GM21390 (cell line): Measurements from ENCODE around the gene PPIL4.

Experiments
- ATAC-seq: cut with Tn5 transposase; IDR thresholded peaks from one replicate; pipeline ENCODE4 v1.9.1; 2021; ENCODE audit not compliant: unreplicated experiment

Gene PPIL4

DNA sequence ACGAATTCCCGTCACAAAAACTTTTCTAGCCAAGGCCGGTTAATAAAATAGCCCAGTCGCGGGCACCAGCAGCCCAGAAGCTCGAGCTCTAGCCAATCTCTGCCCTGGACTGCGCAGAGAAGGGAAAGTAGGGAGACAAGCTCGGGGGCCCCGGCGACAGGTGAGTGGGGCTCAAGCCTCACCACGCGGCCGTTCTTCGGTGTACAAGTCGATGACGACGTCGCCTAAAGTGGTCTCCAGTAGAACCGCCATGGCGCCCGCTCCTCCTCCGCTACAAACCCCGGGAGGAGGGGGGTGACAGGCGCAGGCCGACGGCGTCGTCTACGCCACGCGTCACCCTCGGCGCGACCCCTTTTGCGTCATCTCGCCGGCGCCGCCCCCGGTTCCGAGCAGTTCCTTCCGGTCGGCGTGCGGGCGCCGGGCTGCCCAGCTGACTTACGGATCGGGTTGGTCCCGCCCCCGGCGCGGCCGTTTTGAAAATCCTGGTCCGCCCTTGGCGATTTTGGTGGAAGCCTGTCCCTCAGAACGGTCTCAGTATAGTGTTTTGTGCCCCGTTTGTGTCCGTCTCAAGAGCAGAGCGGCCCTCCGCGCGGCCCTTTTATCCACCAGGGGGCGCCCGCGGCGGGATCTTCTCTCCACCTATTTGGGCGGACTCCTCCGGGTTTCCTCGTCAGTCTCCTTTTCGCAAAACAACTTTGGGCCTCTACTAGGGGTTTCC lies at the start of gene PPIL4:
Gene PPIL4 (minus strand): TSS at position 290 of the 718 bp plus-strand sequence. CDS start 38 bp downstream, at position 252.
- peak; percentile 87 for ATAC-seq

DNA sequence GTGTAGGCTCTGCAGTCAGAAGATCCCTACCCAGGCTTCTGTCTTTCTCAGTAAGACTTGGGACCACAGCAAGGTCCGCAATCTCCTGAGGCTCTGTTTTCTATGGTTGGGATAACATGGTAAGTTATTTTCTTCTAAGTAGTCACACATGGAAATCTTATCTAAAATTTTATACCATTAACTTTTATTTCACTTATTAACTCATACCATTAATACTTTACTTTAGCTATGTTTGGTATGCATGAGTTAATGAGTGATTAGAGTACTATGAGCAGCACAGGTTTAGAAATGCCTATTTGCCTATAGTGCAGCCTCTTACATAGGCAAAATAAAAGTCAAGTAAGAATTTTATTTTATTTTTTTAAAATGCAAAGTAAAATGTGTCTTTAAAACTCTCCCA lies 47.6 kb upstream of the PPIL4 start:
- no peak for ATAC-seq

- no peak for ATAC-seq
Observed at GRCh38 chr6:149592983-149593382, 47.1 kb upstream of the PPIL4 start.

DNA sequence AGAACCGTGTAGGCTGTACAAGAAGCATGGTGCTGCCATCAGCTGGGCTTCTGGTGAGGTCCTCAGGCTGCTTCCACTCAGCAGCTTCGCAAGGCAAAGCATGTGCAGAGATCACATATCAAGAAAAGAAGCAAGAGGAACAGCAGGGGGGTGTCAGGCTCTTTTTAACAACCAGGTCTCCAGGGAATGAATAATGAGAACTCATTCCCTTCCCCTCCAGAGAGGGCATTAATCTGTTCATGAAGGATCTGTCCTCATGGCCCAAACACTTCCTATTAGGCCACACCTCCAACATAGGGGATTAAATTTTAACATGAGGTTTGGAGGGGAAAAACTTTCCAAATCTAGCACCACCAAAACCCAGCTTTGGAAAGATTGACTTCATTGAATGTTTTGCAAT lies 40.3 kb upstream of the PPIL4 start:
- no peak for ATAC-seq

- ATAC-seq, result no peak
Observed at GRCh38 chr6:149581349-149581748, 35.5 kb upstream of the PPIL4 start.

DNA sequence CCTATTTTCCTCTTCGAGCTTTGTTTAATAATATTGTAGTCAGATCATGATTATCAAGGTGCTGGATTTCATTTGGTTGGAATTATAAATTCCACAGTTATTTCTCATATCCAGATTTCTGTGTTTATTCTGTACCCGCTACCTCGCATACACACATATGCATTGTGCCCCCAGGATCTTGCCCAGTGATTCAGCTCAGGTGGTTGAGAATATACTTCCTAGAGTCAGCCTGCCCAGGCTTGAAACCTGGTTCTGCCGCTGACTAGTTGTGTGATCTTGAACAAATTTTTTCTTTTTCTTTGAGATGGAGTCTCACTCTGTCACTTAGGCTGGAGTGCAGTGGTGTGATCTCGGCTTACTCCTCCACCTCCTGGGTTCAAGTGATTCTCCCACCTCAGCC lies 35.0 kb upstream of the PPIL4 start:
- ATAC-seq, result no peak

GRCh38 chr6:149567945-149568585 lies 22.2 kb upstream of the PPIL4 start:
- no peak for ATAC-seq

- ATAC-seq, result no peak
Observed at GRCh38 chr6:149567194-149567586, 21.3 kb upstream of the PPIL4 start.

DNA sequence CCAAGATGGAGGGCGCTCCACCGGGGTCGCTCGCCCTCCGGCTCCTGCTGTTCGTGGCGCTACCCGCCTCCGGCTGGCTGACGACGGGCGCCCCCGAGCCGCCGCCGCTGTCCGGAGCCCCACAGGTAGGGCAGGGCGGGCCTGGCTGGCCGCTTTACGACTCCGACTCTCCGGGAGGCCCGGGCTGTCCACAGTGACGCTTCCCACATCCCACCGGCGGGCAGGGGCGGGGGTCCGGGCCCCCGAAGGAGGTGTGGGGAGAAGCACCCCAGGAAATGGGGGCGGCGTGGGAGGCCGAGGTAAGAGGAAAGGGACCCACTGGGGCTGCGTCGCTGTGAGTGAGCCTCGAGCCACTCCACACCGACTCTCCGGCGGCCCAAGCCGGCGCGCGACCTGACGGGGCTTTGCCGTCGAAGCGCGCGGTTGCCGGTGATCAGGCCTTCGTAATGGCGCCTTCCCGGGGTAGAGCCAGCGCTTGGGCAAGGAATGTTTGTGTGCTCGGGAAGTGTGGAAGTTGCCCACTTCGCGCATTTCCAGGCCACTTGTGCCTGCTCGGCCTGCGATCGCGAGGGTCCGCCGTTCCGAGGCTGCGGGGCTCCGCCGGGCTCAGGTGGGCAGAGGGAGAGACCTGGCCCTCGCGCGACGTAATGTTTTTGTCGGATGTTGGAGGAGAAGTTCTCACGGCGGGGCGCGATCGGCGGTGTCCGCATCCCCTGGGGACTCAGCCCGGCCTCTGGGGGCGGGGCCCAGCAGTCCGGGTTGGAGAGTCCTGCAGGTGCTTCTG lies 20.8 kb upstream of the PPIL4 start:
- ATAC-seq, result peak; percentile 17

GRCh38 chr6:149565527-149566409 lies 19.9 kb upstream of the PPIL4 start, which contains the start of gene GINM1:
Gene GINM1, plus strand, starts transcription at chr6:149566375. Its CDS starts 40 bp downstream, at chr6:149566415.
- ATAC-seq, result peak; percentile 78

DNA sequence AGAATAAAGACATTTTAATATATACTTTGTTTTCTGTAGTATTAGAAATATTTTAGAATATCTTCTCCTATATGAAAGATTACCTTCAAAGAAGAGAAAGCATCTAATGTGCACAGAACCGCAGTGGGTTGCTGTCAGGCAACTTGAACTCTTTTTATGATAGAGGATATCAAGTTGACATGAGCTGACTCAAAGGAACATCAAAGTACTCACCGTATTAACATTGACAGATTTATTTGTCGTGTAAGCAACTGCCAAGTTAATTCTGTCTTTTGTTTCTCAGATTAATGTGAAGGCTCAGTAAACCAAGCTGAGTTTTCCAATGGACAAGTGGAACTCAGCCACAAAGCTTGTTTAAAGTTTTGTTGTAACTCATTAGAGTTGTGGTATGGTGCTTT lies 18.1 kb upstream of the PPIL4 start:
- no peak for ATAC-seq

DNA sequence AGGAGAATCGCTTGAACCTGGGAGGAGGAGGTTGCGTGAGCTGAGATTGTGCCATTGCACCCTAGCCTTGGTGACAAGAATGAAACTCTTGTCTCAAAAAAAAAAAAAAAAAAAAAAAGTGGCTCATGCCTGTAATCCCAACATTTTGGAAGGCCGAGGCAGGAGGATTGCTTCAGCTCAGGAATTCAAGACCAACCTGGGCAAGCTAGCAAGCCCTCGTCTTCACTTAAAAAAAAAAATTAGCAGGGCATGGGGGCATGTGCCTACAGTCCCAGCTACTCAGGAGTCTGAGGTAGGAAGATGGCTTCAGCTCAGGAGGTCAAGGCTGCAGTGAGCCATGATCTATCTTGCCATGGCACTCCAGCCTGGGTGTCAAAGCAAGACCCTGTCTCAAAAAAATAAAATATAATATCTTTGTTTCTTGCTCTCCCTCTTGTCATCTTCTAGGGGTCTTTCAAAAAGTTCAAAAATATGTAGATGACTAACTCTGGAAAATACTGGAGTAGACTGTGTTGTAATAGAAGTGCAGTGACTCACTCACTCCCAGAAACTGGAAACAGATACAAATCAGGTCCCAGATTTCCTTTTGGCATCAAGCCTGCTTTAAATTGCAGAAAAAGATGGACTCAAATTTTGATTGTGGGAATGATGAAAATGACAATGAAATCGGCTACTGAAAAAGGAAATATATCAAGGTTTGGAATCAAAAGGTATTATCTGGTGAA lies 17.5 kb upstream of the PPIL4 start:
- no peak for ATAC-seq

- ATAC-seq, result no peak
Observed at GRCh38 chr6:149560736-149561135, 14.9 kb upstream of the PPIL4 start.

- no peak for ATAC-seq
Observed at GRCh38 chr6:149559389-149559788, 13.5 kb upstream of the PPIL4 start.

DNA sequence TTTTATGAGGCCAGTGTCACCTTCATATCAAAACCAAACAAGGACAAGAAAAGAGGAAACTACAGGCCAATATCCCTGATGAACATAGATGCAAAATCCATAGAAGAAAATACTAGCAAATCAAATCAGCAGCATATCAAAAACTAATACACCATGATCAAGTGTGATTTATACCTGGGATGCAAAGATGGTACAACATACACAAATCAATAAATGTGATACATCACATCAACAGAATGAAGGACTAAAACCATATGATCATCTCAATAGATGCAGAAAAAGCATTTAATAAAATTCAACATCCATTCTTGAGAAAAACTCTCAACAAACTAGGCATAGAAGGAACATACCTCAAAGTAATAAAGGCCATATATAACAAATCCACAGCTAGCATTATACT lies 12.2 kb upstream of the PPIL4 start:
- ATAC-seq, result no peak

- ATAC-seq, result no peak
Observed at GRCh38 chr6:149551920-149552319, 6.1 kb upstream of the PPIL4 start.

GRCh38 chr6:149545258-149545753 lies 537 bp downstream of the PPIL4 start:
- peak; percentile 34 for ATAC-seq

DNA sequence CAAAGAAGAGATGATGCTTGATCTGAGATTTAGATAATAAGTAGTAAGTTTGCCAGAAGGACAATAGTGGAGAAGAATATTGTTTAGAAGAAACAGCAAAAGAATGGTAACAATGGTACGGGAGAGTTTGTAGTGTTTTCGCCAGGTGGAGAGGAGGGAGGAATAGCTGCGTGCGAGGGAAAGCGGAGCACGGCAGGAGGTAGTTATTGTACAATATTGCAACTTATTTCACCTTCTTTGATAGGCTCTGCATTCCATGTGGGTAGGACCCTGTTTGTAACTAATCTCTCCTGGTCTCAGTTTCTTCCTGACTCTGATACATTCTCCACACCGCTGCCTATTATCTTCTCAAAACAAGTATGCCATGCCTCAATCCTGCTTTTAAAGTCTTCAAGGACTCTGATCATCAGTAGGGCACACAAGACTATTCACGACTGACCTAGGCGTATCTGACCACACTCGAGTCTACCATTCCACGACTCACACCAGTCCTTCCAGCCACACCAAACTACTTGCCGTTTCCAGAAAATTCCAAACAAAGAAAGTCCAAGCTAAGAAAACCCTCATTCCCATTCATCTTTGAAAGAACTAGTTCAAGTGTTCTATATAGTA lies 1.1 kb downstream of the PPIL4 start:
- no peak for ATAC-seq

DNA sequence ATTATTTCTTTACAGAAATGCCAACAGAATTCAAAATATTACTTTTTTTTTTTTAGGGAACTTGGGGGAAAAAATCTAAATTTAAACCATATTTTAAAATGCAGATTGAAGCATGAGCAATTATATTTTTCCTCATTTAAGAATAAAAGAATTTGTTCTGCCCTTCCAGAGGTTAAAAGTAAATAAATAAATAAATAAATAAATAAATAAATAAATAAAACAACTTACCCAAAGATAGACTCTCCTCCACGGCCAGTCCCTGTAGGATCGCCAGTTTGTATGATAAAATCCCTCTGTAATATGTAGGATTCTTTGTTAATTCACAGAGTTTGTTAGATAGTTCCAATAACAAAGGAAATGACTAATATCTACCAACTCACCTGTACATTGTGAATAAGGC lies 4.7 kb downstream of the PPIL4 start:
- no peak for ATAC-seq

- no peak for ATAC-seq
Observed at GRCh38 chr6:149534742-149535141, 11.1 kb downstream of the PPIL4 start.
